HG03097 (cell line): ENCODE results near the gene KLHL20.
A peak's percentile ranks its signal among the peaks of the same experiment; 100 is the strongest.

ENCODE experiments used
- ATAC-seq: cut with Tn5 transposase; IDR thresholded peaks from one replicate; pipeline ENCODE4 v1.9.1; 2021; ENCODE audit not compliant: unreplicated experiment, low FRiP score

The KLHL20 gene

GRCh38 chr1:173824315-173825081 lies 109.7 kb downstream of the KLHL20 start, which contains the start of the genes CENPL and DARS2:
Gene CENPL (minus strand): TSS chr1:173824883. CDS start chr1:173811299, 13,584 bp downstream.
Gene DARS2 (plus strand): TSS chr1:173824673. CDS start chr1:173825230, 557 bp downstream.
- ATAC-seq: peak; percentile 89

- ATAC-seq: no peak
These were observed 112.8 kb downstream of the KLHL20 start for GRCh38 chr1:173827611-173828010.

- no peak for ATAC-seq
These were observed 118.0 kb downstream of the KLHL20 start for GRCh38 chr1:173832748-173833147.
